ENCODE measurements around the gene ZNF488.

ZNF488 gene

DNA sequence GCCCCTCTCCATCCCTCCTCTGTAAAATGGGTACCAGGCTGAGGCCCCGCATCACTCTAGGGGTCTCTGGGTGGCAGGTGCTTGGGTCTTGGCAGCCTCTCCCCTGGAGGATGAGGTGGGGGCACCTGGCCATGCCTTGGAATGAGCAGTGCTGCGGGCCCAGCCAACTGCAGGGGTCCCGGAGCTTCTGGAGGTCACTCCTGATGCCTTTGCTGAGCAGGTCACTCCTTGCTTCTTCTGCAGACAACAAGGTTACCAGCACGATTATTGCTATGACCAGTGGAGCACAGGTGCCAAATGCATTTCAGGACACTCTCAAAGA is 22.4 kb upstream of the ZNF488 start:
- no peak overlapping the region for H2AFZ ChIP-seq (ENCODE audit: low read length)
- TF ChIP-seq CTCF (conservative IDR thresholded peaks at IDR 0.05; ENCODE audit: low read length), result no peak
- TF ChIP-seq EZH2phosphoT487 (IDR thresholded peaks at IDR 0.05; ENCODE audit: borderline replicate concordance), result no peak

DNA sequence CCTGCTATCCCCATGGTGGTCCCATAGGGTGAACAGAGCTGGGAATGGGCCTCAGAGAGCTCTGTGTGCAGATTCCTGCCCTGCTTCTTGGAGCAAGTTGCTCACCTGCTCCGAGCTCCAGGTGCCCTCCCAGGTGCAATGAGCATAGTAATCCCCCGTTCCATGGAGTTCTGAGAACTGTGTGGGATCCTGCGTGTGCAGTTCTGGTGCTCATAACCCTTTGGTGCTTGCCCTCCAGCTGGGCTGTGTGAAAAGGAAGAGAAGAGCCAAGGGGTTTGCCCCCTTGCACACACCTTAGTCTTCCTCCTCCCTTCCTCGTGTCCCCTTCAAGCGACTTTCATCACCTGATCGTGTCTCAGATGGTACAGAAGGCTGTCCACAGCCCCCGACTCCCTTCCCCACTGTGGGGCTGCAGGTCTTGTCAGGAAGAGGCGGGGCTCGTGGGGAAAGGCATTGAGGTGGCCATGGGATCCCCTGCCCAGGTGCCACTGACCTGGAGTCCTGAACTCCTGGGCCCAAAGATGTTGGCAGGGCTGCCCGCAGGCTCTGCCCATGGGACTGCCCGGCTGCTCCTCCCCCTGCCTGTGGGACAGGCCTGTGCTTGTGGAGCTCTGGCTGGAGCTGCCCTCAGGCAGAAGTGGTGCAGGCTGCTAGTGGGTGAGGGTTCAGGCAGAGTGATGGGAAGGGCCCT is 21.9 kb upstream of the ZNF488 start:
- H3K36me3 ChIP-seq (ENCODE audit: insufficient read depth, low read length), result no peaks in the 10 kb centered on the region
- H3K4me3 ChIP-seq (ENCODE audit: low read length, poor library complexity, severe bottlenecking), result no peak overlapping the region
- H2AFZ ChIP-seq (ENCODE audit: low read length), result no peak overlapping the region
- H3K4me1 ChIP-seq (ENCODE audit: insufficient read depth, low read length, poor library complexity, severe bottlenecking), result no peaks in the 10 kb centered on the region
- no peak overlapping the region for H3K4me2 ChIP-seq (ENCODE audit: low read depth, low read length, poor library complexity, severe bottlenecking)
- no peaks in the 10 kb centered on the region for H3K9me3 ChIP-seq (ENCODE audit: insufficient read depth, low read depth, low read length)
- TF ChIP-seq EZH2phosphoT487 (IDR thresholded peaks at IDR 0.05; ENCODE audit: borderline replicate concordance), result no peak
- no peaks in the 10 kb centered on the region for H3K79me2 ChIP-seq (ENCODE audit: insufficient read depth, low read length)
- no peaks in the 10 kb centered on the region for H3K9me2 ChIP-seq (replicated peaks; ENCODE audit: low read depth, low read length)
- no peaks in the 10 kb centered on the region for H4K20me1 ChIP-seq (ENCODE audit: insufficient read depth, low read length, poor library complexity, severe bottlenecking)
- H3K27me3 ChIP-seq (ENCODE audit: insufficient read depth, low read length, poor library complexity, severe bottlenecking), result no peaks in the 10 kb centered on the region
- H3F3A ChIP-seq (ENCODE audit: low read depth), result no peaks in the 10 kb centered on the region
- no peak overlapping the region for H3K9ac ChIP-seq (ENCODE audit: low read depth, low read length, poor library complexity, severe bottlenecking)

More for the DNA sequence above, 22.4 kb upstream of the ZNF488 start:
- Histone ChIP-seq H3K4me3 (ENCODE audit: low read length, poor library complexity, severe bottlenecking) (no peak overlapping the region), H3K9me2 (replicated peaks; ENCODE audit: low read depth, low read length) (no peaks in the 10 kb centered on the region), H3K36me3 (ENCODE audit: insufficient read depth, low read length) (no peaks in the 10 kb centered on the region), H3F3A (ENCODE audit: low read depth) (no peaks in the 10 kb centered on the region), H3K4me2 (ENCODE audit: low read depth, low read length, poor library complexity, severe bottlenecking) (no peak overlapping the region), H4K20me1 (ENCODE audit: insufficient read depth, low read length, poor library complexity, severe bottlenecking) (no peaks in the 10 kb centered on the region), H3K9ac (ENCODE audit: low read depth, low read length, poor library complexity, severe bottlenecking) (no peak overlapping the region), H3K27me3 (ENCODE audit: insufficient read depth, low read length, poor library complexity, severe bottlenecking) (no peaks in the 10 kb centered on the region), H3K9me3 (ENCODE audit: insufficient read depth, low read depth, low read length) (no peaks in the 10 kb centered on the region), H3K79me2 (ENCODE audit: insufficient read depth, low read length) (no peaks in the 10 kb centered on the region), H3K4me1 (ENCODE audit: insufficient read depth, low read length, poor library complexity, severe bottlenecking) (no peaks in the 10 kb centered on the region)

DNA sequence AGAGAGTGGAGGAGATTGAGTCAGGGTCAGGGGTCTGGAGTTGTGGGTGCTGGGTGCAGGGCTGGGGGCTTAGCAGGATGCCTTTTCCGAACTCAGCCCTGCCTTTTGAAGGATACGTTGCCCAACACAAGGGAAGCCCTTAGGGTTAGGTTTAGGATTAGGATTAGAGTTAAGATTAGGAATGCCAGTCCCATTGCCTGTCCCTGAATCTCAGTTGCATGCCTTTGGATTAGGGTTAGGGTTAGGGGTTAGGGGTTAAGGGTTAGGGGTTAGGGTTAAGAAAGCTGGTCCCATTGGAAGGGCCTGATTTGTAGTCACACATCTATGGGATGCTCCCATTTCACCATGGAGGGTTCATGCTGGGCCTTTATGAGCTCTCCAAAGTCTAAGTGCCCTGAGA is 20.8 kb upstream of the ZNF488 start:
- Histone ChIP-seq H3K36me3 (ENCODE audit: insufficient read depth, low read length) (no peaks in the 10 kb centered on the region), H3K4me2 (ENCODE audit: low read depth, low read length, poor library complexity, severe bottlenecking) (no peak overlapping the region), H3K4me3 (ENCODE audit: low read length, poor library complexity, severe bottlenecking) (no peak overlapping the region), H3K9me2 (replicated peaks; ENCODE audit: low read depth, low read length) (no peaks in the 10 kb centered on the region), H3F3A (ENCODE audit: low read depth) (no peaks in the 10 kb centered on the region), H3K79me2 (ENCODE audit: insufficient read depth, low read length) (no peaks in the 10 kb centered on the region), H3K9ac (ENCODE audit: low read depth, low read length, poor library complexity, severe bottlenecking) (no peak overlapping the region), H2AFZ (ENCODE audit: low read length) (no peak overlapping the region), H4K20me1 (ENCODE audit: insufficient read depth, low read length, poor library complexity, severe bottlenecking) (no peaks in the 10 kb centered on the region), H3K4me1 (ENCODE audit: insufficient read depth, low read length, poor library complexity, severe bottlenecking) (no peaks in the 10 kb centered on the region), H3K27me3 (ENCODE audit: insufficient read depth, low read length, poor library complexity, severe bottlenecking) (no peaks in the 10 kb centered on the region), H3K9me3 (ENCODE audit: insufficient read depth, low read depth, low read length) (no peaks in the 10 kb centered on the region)
- TF ChIP-seq CTCF (conservative IDR thresholded peaks at IDR 0.05; ENCODE audit: low read length), result no peak
- no peak for TF ChIP-seq EZH2phosphoT487 (IDR thresholded peaks at IDR 0.05; ENCODE audit: borderline replicate concordance)

GRCh38 chr10:47404446-47404845 is 20.4 kb upstream of the ZNF488 start:
- Histone ChIP-seq H3K9me2 (replicated peaks; ENCODE audit: low read depth, low read length) (no peaks in the 10 kb centered on the region), H3F3A (ENCODE audit: low read depth) (no peaks in the 10 kb centered on the region), H3K36me3 (ENCODE audit: insufficient read depth, low read length) (no peaks in the 10 kb centered on the region), H3K79me2 (ENCODE audit: insufficient read depth, low read length) (no peaks in the 10 kb centered on the region), H4K20me1 (ENCODE audit: insufficient read depth, low read length, poor library complexity, severe bottlenecking) (no peaks in the 10 kb centered on the region), H2AFZ (ENCODE audit: low read length) (no peak overlapping the region), H3K27me3 (ENCODE audit: insufficient read depth, low read length, poor library complexity, severe bottlenecking) (no peaks in the 10 kb centered on the region), H3K4me2 (ENCODE audit: low read depth, low read length, poor library complexity, severe bottlenecking) (no peak overlapping the region), H3K9ac (ENCODE audit: low read depth, low read length, poor library complexity, severe bottlenecking) (no peak overlapping the region), H3K4me1 (ENCODE audit: insufficient read depth, low read length, poor library complexity, severe bottlenecking) (no peaks in the 10 kb centered on the region), H3K9me3 (ENCODE audit: insufficient read depth, low read depth, low read length) (no peaks in the 10 kb centered on the region), H3K4me3 (ENCODE audit: low read length, poor library complexity, severe bottlenecking) (no peak overlapping the region)
- TF ChIP-seq CTCF (conservative IDR thresholded peaks at IDR 0.05; ENCODE audit: low read length), result no peak; the same call in 1 of the 2 replicates
- TF ChIP-seq EZH2phosphoT487 (IDR thresholded peaks at IDR 0.05; ENCODE audit: borderline replicate concordance), result no peak

Measured in Loucy (cell line).